MM.1S (cell line): ENCODE measurements around the gene ZNF598.

ENCODE experiments used
- EZH2 ChIP-seq: fragments of 300-600 bp; sonication (generic); optimal IDR thresholded peaks from 2 replicates; pipeline ENCODE3; 2017; ENCODE audit warnings: low read depth, mild to moderate bottlenecking, antibody characterized with exemption, low read length, mixed read lengths
- EZH2phosphoT487 ChIP-seq: fragments of 300-600 bp; sonication (generic); IDR thresholded peaks from 2 replicates; pipeline ENCODE4 v1.6.1; 2018; ENCODE audit warnings: antibody characterized with exemption, low read length
- TF ChIP-seq, protein P1 (sequence below): fragments of 300-600 bp; sonication (generic); IDR thresholded peaks from 2 replicates; pipeline ENCODE4 v1.5.1; 2016; ENCODE audit warnings: antibody characterized with exemption, low read length, mixed read lengths

DNA sequence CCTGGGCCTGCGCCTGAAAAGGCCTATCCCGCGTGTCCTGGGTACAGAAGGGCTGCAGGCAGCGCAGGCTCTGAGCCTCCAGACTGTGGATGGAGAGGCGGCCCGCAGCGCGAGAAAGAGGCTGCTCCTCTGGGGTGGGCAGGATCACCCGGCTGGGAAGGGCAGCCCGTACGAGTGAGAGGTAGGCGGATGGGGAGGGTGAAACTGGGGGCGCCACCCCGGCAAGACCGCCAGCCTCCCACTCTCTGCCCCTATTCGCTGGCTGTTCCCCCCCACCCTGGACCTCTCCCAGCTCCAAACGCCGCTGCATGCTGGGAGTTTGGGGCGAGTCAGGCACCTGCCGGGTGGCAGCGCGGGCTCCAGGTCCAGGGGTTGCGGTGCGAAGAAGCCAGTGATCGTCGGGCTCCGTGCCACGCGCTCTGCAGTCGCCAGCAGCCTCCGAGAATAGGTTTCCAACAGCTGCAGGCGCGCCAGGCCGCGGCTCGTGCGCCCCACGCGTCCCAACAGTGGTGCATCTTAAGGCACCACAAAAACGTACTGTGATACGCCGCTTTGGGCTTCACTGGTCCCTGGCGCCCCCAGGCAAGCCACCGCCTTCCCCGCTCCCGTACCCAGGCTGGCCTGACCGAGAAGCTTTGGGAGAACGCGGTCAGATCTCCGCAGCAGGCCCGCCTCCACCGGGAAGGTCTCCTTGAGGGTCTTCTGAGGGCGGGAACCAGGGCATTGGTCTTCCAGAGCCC lies 29.4 kb downstream of the ZNF598 start:
- TF ChIP-seq, protein P1, sequence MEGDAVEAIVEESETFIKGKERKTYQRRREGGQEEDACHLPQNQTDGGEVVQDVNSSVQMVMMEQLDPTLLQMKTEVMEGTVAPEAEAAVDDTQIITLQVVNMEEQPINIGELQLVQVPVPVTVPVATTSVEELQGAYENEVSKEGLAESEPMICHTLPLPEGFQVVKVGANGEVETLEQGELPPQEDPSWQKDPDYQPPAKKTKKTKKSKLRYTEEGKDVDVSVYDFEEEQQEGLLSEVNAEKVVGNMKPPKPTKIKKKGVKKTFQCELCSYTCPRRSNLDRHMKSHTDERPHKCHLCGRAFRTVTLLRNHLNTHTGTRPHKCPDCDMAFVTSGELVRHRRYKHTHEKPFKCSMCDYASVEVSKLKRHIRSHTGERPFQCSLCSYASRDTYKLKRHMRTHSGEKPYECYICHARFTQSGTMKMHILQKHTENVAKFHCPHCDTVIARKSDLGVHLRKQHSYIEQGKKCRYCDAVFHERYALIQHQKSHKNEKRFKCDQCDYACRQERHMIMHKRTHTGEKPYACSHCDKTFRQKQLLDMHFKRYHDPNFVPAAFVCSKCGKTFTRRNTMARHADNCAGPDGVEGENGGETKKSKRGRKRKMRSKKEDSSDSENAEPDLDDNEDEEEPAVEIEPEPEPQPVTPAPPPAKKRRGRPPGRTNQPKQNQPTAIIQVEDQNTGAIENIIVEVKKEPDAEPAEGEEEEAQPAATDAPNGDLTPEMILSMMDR: no peak
- TF ChIP-seq EZH2 (no peak), EZH2phosphoT487 (no peak)
